Measurements from ENCODE around the gene FALEC. TPM values are rescaled to one million over a fixed set of nuclear protein-coding genes. Genes with fewer than 3 reads are reported as not detected.

FALEC gene
- total and polyA plus RNA-seq, 2 of the 8 experiments (the other 6 are each of a cell fraction or from before 2014, with no cell fraction given) = not detected

- TF ChIP-seq ZNF274 (IDR thresholded peaks at IDR 0.05; ENCODE audit: borderline replicate concordance, extremely low read depth, low read length) = no peak
- TF ChIP-seq BCL11A (IDR thresholded peaks at IDR 0.05; ENCODE audit: low read depth in 2 of 2, low read length in 2 of 2) = no peak
- TF ChIP-seq CBX8 (IDR thresholded peaks at IDR 0.05; ENCODE audit: borderline replicate concordance, low read depth, low read length) = no peak
Observed at GRCh38 chr1:150548632-150549495, 33.3 kb downstream of the FALEC start, which contains the start of gene ADAMTSL4 (continued).
